ENCODE data around the gene ARHGAP6.

Gene ARHGAP6

GRCh38 chrX:11403631-11404030, 262.1 kb downstream of the ARHGAP6 start:
- Histone ChIP-seq H3K4me3 (ENCODE audit: low read depth in 1 of 2, low read length in 2 of 2) (no peak overlapping the region), H3K9me3 (ENCODE audit: control insufficient read depth in 1 of 2, low read length in 2 of 2) (no peaks in the 10 kb centered on the region), H3K27me3 (ENCODE audit: low read depth, low read length) (no peaks in the 10 kb centered on the region), H3K4me1 (ENCODE audit: control insufficient read depth in 1 of 2, insufficient read depth in 2 of 2, low read length in 2 of 2) (peaks cover 0 to 15% of the 10 kb centered on the region in 2 donors), H3K27ac (ENCODE audit: low read length) (no peak overlapping the region), H3K36me3 (ENCODE audit: control insufficient read depth in 1 of 2, insufficient read depth in 2 of 2, low read length in 2 of 2) (no peaks in the 10 kb centered on the region)

- Histone ChIP-seq H3K27me3 (ENCODE audit: low read depth, low read length) (no peaks in the 10 kb centered on the region), H3K27ac (ENCODE audit: low read length) (no peak overlapping the region), H3K4me3 (ENCODE audit: low read depth in 1 of 2, low read length in 2 of 2) (no peak overlapping the region), H3K36me3 (ENCODE audit: control insufficient read depth in 1 of 2, insufficient read depth in 2 of 2, low read length in 2 of 2) (no peaks in the 10 kb centered on the region), H3K9me3 (ENCODE audit: control insufficient read depth in 1 of 2, low read length in 2 of 2) (no peaks in the 10 kb centered on the region), H3K4me1 (ENCODE audit: control insufficient read depth in 1 of 2, insufficient read depth in 2 of 2, low read length in 2 of 2) (peaks cover 0 to 15% of the 10 kb centered on the region in 2 donors)
These were observed 263.8 kb downstream of the ARHGAP6 start for GRCh38 chrX:11401966-11402365.

- H3K4me3 ChIP-seq (ENCODE audit: low read depth in 1 of 2, low read length in 2 of 2) = no peak overlapping the region
- H3K4me1 ChIP-seq (ENCODE audit: control insufficient read depth in 1 of 2, insufficient read depth in 2 of 2, low read length in 2 of 2) = peaks cover 0 to 15% of the 10 kb centered on the region in 2 donors
- no peaks in the 10 kb centered on the region for H3K27me3 ChIP-seq (ENCODE audit: low read depth, low read length)
- no peak overlapping the region for H3K27ac ChIP-seq (ENCODE audit: low read length)
- no peaks in the 10 kb centered on the region for H3K36me3 ChIP-seq (ENCODE audit: control insufficient read depth in 1 of 2, insufficient read depth in 2 of 2, low read length in 2 of 2)
- H3K9me3 ChIP-seq (ENCODE audit: control insufficient read depth in 1 of 2, low read length in 2 of 2) = no peaks in the 10 kb centered on the region
These were observed 266.1 kb downstream of the ARHGAP6 start for GRCh38 chrX:11399489-11400094.

GRCh38 chrX:11398785-11399184, 266.9 kb downstream of the ARHGAP6 start:
- Histone ChIP-seq H3K4me1 (ENCODE audit: control insufficient read depth in 1 of 2, insufficient read depth in 2 of 2, low read length in 2 of 2) (peaks cover 0 to 11% of the 10 kb centered on the region in 2 donors), H3K9me3 (ENCODE audit: control insufficient read depth in 1 of 2, low read length in 2 of 2) (no peaks in the 10 kb centered on the region), H3K27me3 (ENCODE audit: low read depth, low read length) (no peaks in the 10 kb centered on the region), H3K4me3 (ENCODE audit: low read depth in 1 of 2, low read length in 2 of 2) (no peak overlapping the region), H3K36me3 (ENCODE audit: control insufficient read depth in 1 of 2, insufficient read depth in 2 of 2, low read length in 2 of 2) (no peaks in the 10 kb centered on the region), H3K27ac (ENCODE audit: low read length) (no peak overlapping the region)

GRCh38 chrX:11398139-11398538, 267.6 kb downstream of the ARHGAP6 start:
- Histone ChIP-seq H3K36me3 (ENCODE audit: control insufficient read depth in 1 of 2, insufficient read depth in 2 of 2, low read length in 2 of 2) (no peaks in the 10 kb centered on the region), H3K27ac (ENCODE audit: low read length) (no peak overlapping the region), H3K9me3 (ENCODE audit: control insufficient read depth in 1 of 2, low read length in 2 of 2) (no peaks in the 10 kb centered on the region), H3K4me3 (ENCODE audit: low read depth in 1 of 2, low read length in 2 of 2) (no peak overlapping the region), H3K27me3 (ENCODE audit: low read depth, low read length) (no peaks in the 10 kb centered on the region), H3K4me1 (ENCODE audit: control insufficient read depth in 1 of 2, insufficient read depth in 2 of 2, low read length in 2 of 2) (peaks cover 0 to 9% of the 10 kb centered on the region in 2 donors)

GRCh38 chrX:11397680-11398079, 268.0 kb downstream of the ARHGAP6 start:
- Histone ChIP-seq H3K27ac (ENCODE audit: low read length) (no peak overlapping the region), H3K4me3 (ENCODE audit: low read depth in 1 of 2, low read length in 2 of 2) (no peak overlapping the region), H3K9me3 (ENCODE audit: control insufficient read depth in 1 of 2, low read length in 2 of 2) (no peaks in the 10 kb centered on the region), H3K27me3 (ENCODE audit: low read depth, low read length) (no peaks in the 10 kb centered on the region), H3K36me3 (ENCODE audit: control insufficient read depth in 1 of 2, insufficient read depth in 2 of 2, low read length in 2 of 2) (no peaks in the 10 kb centered on the region), H3K4me1 (ENCODE audit: control insufficient read depth in 1 of 2, insufficient read depth in 2 of 2, low read length in 2 of 2) (peaks cover 0 to 9% of the 10 kb centered on the region in 2 donors)

- H3K4me1 ChIP-seq (ENCODE audit: control insufficient read depth in 1 of 2, insufficient read depth in 2 of 2, low read length in 2 of 2) = peaks cover 0 to 15% of the 10 kb centered on the region in 2 donors
- no peaks in the 10 kb centered on the region for H3K9me3 ChIP-seq (ENCODE audit: control insufficient read depth in 1 of 2, low read length in 2 of 2)
- no peak overlapping the region for H3K27ac ChIP-seq (ENCODE audit: low read length)
- H3K27me3 ChIP-seq (ENCODE audit: low read depth, low read length) = no peaks in the 10 kb centered on the region
- no peak overlapping the region for H3K4me3 ChIP-seq (ENCODE audit: low read depth in 1 of 2, low read length in 2 of 2)
- no peaks in the 10 kb centered on the region for H3K36me3 ChIP-seq (ENCODE audit: control insufficient read depth in 1 of 2, insufficient read depth in 2 of 2, low read length in 2 of 2)
These were observed 269.9 kb downstream of the ARHGAP6 start for GRCh38 chrX:11395859-11396258.

- H3K4me3 ChIP-seq (ENCODE audit: low read depth in 1 of 2, low read length in 2 of 2) = no peak overlapping the region
- no peaks in the 10 kb centered on the region for H3K36me3 ChIP-seq (ENCODE audit: control insufficient read depth in 1 of 2, insufficient read depth in 2 of 2, low read length in 2 of 2)
- H3K27ac ChIP-seq (ENCODE audit: low read length) = no peak overlapping the region
- peaks cover 0 to 10% of the 10 kb centered on the region in 2 donors for H3K4me1 ChIP-seq (ENCODE audit: control insufficient read depth in 1 of 2, insufficient read depth in 2 of 2, low read length in 2 of 2)
- H3K27me3 ChIP-seq (ENCODE audit: low read depth, low read length) = no peaks in the 10 kb centered on the region
- H3K9me3 ChIP-seq (ENCODE audit: control insufficient read depth in 1 of 2, low read length in 2 of 2) = no peaks in the 10 kb centered on the region
These were observed 271.6 kb downstream of the ARHGAP6 start for GRCh38 chrX:11393949-11394654.

- no peaks in the 10 kb centered on the region for H3K36me3 ChIP-seq (ENCODE audit: control insufficient read depth in 1 of 2, insufficient read depth in 2 of 2, low read length in 2 of 2)
- peaks cover 0 to 4% of the 10 kb centered on the region in 2 donors for H3K4me1 ChIP-seq (ENCODE audit: control insufficient read depth in 1 of 2, insufficient read depth in 2 of 2, low read length in 2 of 2)
- no peak overlapping the region for H3K4me3 ChIP-seq (ENCODE audit: low read depth in 1 of 2, low read length in 2 of 2)
- no peaks in the 10 kb centered on the region for H3K9me3 ChIP-seq (ENCODE audit: control insufficient read depth in 1 of 2, low read length in 2 of 2)
- no peak overlapping the region for H3K27ac ChIP-seq (ENCODE audit: low read length)
- H3K27me3 ChIP-seq (ENCODE audit: low read depth, low read length) = no peaks in the 10 kb centered on the region
These were observed 278.9 kb downstream of the ARHGAP6 start for GRCh38 chrX:11386812-11387211.

GRCh38 chrX:11386001-11386523, 279.7 kb downstream of the ARHGAP6 start:
- Histone ChIP-seq H3K4me3 (ENCODE audit: low read depth in 1 of 2, low read length in 2 of 2) (no peak overlapping the region), H3K27me3 (ENCODE audit: low read depth, low read length) (no peaks in the 10 kb centered on the region), H3K4me1 (ENCODE audit: control insufficient read depth in 1 of 2, insufficient read depth in 2 of 2, low read length in 2 of 2) (peaks cover 0 to 4% of the 10 kb centered on the region in 2 donors), H3K36me3 (ENCODE audit: control insufficient read depth in 1 of 2, insufficient read depth in 2 of 2, low read length in 2 of 2) (no peaks in the 10 kb centered on the region), H3K27ac (ENCODE audit: low read length) (peak overlapping the region; percentile 29), H3K9me3 (ENCODE audit: control insufficient read depth in 1 of 2, low read length in 2 of 2) (no peaks in the 10 kb centered on the region)

GRCh38 chrX:11382930-11383329, 282.8 kb downstream of the ARHGAP6 start:
- Histone ChIP-seq H3K36me3 (ENCODE audit: control insufficient read depth in 1 of 2, insufficient read depth in 2 of 2, low read length in 2 of 2) (no peaks in the 10 kb centered on the region), H3K27ac (ENCODE audit: low read length) (peak overlapping the region; percentile 23), H3K4me1 (ENCODE audit: control insufficient read depth in 1 of 2, insufficient read depth in 2 of 2, low read length in 2 of 2) (peaks cover 0 to 4% of the 10 kb centered on the region in 2 donors), H3K9me3 (ENCODE audit: control insufficient read depth in 1 of 2, low read length in 2 of 2) (no peaks in the 10 kb centered on the region), H3K27me3 (ENCODE audit: low read depth, low read length) (no peaks in the 10 kb centered on the region), H3K4me3 (ENCODE audit: low read depth in 1 of 2, low read length in 2 of 2) (no peak overlapping the region)
